Breast epithelium (tissue), 3 donors: ENCODE measurements around the gene HGD.

Experiments used
- CTCF ChIP-seq, 3 donors: fragments of 450-650 bp; IDR thresholded peaks; one replicate each; pipeline ENCODE4 v1.5.1; 2016 to 2017; ENCODE audit warnings: antibody characterized with exemption in 3 of 3, mild to moderate bottlenecking in 3 of 3, moderate library complexity in 3 of 3
- POLR2A ChIP-seq: fragments of 450-650 bp; IDR thresholded peaks from one replicate; pipeline ENCODE4 v1.6.1; 2016; ENCODE audit warnings: antibody characterized with exemption, mild to moderate bottlenecking, moderate library complexity
- POLR2AphosphoS5 ChIP-seq, 3 donors: sonication (generic); formaldehyde crosslinking; IDR thresholded peaks; one replicate each; pipeline ENCODE4 v1.6.1; 2017; ENCODE audit warnings: antibody characterized with exemption in 3 of 3

- TF ChIP-seq POLR2A (no peak), CTCF (IDR thresholded peaks at IDR 0.05) (no peak), POLR2AphosphoS5 (IDR thresholded peaks at IDR 0.05) (no peak)
These were observed 24.9 kb upstream of the HGD start for GRCh38 chr3:120706950-120707349.
